ENCODE data around the gene MMAB.
"Not testable (repeated sequence)": the region's sequence is repeated elsewhere in the genome, so short reads cannot be mapped to it uniquely, and the experiment has no call there.

MMAB gene

DNA sequence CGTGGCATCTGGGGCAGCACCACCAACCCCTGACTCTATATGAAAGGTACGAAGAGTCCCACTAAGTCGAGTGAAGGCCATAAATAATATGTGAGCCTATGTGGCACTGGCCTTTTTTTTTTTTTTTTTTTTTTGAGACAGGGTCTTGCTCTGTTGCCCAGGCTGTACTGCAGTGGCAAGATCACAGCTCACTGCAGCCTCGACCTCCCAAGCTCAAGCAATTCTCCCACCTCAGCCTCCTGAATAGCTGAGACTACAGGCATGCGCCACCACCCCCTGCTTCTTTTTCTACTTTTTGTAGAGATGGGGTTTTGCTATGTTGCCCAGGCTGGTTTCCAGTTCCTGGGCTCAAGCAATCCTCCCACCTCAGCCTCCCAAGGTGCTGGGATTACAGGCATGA is 28.8 kb upstream of the MMAB start:
- DNase-seq (ENCODE audit: low read depth), result not testable (repeated sequence)

DNA sequence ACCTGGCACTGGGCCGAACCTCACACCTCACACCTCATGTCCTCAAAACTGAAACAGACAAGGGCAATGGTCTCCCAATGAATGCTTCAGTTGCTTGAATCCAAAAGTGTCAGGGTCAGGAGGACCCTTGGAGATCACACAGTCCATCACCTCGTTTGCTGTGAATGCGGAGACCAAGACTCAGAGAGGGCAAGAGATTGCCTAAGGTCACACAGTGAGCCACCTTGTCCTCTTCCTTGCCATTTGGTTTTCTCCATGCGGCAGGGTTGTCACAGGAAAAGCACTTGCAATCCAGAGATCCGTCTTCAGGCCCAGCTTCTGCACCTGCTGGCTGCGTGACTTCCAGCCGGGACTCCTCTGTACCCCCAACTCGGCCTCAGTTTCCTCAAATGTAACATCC is 28.3 kb upstream of the MMAB start:
- no peak for DNase-seq (ENCODE audit: low read depth)

DNA sequence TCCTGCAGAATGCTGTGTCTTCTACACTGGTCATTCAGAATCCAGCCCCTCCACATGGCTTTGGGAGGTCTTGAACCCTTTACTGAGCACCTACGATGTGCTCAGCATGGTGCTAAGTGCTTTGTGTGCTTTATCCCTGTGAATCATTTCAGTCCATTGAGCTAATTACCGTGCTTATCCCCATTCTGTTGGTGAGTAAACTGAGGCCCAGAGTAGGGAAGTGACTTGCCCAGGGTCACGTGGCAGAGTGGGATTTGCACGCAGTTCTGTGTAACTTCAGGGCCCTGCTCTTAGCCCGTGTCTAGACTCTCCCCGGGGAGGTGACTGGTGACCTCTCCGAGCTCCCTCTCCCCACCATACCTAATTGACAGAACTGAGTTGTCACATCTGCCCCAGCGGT is 27.7 kb upstream of the MMAB start:
- no peak for DNase-seq (ENCODE audit: low read depth)

DNA sequence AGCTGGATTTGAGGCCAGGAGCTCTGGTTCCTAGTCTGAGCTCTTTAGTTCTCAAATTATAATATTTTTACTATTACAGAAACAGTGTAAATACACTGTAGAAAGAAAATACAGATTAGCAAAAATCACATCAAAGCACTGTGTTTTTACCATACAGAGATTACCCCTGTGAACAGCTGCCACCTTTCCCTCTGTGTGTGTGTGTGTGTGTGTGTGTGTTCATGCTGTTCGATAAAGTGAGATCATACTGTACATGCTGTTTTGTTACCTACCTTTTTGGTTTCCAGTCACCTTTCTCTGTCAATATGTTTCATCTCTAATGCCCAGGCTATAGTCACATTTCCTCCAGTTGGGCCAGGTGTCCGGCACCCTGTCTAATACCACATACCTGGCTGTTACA is 27.2 kb upstream of the MMAB start:
- DNase-seq (ENCODE audit: low read depth), result no peak

DNA sequence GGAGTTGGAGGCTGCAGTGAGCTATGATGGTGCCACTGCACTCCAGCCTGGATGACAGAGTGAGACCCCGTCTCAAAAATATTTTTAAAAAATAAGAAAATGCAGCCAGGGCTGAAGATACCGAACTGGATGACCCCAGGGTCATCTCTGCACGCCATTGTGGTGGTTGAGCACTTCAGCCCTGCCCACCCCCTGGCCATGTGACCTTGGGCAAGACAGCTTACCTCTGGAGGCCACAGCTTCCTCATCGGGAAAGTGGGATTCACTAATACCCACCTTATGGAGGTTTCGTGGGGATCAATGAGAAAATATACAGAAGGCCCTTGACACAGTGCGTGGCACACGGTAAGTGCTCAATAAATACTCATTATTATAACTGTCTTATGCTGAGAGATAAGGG is 25.8 kb upstream of the MMAB start:
- DNase-seq (ENCODE audit: low read depth), result no peak

DNA sequence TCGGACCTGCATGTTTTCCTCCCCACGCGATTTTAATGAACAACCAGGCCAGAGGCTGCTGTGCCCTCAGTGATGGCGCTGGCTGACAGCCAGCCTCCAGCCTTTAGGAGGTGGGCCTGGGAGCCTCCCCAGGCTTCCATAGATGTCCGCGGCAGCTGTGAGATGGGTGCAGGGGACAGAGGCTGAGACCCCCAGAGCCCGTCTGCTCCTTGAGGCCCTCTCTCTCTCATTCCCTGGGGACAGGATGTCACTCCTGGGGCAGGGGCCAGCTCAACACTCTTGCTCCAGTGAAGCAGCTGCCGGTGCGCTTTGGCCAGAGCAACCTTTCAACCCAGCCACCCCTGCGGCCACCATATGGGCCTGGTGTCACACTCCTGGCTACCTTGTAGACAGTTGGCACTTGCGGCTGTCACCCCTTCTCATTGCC is 25.1 kb upstream of the MMAB start:
- no peak for DNase-seq (ENCODE audit: low read depth)

DNA sequence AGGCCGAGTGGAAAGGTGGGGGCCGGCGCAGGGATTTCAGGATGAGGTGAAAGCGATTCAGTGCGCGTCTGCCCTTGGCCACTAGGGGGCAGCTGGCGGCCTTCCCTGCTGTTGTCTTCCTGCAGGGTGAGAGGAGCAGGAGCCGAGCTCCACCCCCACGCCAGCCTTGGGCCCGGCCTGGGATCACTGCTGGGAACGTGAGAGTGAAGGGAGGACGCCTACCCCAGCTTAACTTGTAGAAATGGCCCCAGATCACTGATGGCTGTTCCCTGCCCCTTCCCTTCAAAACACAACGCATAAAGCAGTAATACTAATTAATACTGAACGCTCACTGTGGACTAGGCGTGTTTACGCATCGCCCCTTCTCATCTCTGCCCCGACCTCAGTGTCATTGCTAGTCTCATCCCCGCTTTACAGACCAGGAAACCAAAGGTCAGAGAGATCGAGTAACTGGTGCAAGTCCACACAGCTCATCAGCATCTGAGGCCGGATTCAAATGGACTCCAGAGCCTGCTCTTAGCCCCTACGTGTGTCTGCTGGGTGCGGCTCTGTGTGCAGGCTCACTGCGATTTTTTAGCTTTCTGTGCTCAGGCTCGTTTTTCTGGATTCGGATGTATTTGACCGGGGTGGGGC is 24.6 kb upstream of the MMAB start:
- peak; percentile 49 for DNase-seq (ENCODE audit: low read depth)

DNA sequence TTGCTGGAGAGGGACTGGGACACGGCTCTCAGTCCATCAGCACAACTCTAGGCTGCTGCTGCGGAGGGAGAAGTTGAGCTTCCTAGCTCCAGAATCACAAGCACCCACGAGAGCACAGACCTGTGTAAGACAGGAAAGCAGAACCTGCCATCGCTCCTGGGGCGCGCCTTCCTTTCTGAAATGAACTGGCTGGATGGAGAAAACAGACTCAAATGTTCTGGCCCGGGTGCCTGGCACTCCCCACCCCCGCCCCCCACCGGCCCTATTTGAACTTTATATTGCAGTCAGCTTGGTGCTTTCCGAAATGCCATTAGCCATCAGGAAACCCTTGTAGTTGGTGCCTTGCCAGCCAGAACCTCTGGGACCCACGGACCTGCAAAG is 24.1 kb upstream of the MMAB start:
- DNase-seq (ENCODE audit: low read depth), result no peak

DNA sequence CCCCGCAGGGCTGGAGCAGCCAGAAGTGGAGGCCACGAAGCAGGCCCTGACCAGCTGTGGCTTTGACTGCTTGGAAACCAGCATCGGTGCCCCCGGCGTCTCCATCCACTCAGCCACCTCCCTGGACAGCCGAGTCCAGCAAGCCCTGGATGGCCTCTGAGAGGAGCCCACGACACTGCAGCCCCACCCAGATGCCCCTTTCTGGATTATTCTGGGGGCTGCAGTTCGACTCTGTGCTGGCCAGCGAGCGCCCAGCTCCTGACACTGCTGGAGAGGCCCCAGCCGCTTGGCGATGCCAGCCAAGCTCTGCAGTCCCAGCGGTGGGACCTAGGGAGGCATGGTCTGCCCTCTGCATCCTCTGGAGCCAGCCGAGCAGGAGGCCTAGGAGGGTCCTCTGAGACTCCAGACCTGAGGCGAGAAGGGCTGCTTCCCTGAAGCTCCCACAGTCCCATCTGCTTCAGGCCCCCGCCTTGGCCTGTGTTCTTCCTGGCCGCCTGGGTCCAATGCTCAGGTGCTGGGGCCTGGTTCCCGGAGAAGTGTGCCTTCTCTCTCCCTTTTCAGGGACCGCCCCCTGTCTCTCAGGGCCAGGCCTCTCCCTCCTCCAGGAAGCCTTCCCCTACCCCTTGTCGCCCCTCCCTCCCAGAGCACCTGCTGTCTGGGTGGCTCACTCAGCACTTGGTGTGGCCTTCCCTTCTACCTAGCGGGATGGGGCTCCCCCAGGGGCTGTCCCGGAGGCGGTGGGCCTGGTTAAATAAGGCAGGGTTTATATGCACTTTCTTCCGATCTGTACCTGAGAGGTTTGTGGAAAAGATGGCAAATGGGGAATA is 23.3 kb upstream of the MMAB start:
- no peak for DNase-seq (ENCODE audit: low read depth)

DNA sequence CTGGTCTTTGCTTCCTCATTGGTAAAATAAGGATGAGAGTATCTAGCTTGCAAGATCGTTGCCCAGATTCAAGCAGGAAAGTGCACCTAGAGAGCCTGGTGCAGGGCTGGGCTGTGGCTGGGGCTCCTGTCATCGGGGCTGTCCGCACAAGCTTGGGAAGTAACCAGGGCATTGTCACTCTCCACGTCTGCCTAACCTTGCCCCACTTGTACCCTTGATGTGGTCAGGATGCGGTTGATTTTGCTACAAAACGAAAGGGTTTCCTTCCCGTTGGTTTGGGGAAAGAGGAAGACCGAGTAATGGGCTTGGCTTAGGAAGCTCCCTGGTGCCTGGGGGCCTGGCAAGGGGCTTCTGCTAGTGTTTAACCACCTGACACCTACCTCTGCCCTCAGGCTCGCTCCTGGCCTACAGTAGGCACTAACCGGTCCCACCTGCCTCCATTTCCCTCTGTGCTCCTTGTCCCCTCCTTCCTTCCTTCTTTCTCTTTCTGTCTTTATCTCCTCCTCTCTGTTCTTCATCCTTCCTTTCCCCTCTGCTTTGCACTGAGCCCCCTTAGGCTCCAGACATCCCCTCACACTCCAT is 22.1 kb upstream of the MMAB start:
- DNase-seq (ENCODE audit: low read depth), result no peak

DNA sequence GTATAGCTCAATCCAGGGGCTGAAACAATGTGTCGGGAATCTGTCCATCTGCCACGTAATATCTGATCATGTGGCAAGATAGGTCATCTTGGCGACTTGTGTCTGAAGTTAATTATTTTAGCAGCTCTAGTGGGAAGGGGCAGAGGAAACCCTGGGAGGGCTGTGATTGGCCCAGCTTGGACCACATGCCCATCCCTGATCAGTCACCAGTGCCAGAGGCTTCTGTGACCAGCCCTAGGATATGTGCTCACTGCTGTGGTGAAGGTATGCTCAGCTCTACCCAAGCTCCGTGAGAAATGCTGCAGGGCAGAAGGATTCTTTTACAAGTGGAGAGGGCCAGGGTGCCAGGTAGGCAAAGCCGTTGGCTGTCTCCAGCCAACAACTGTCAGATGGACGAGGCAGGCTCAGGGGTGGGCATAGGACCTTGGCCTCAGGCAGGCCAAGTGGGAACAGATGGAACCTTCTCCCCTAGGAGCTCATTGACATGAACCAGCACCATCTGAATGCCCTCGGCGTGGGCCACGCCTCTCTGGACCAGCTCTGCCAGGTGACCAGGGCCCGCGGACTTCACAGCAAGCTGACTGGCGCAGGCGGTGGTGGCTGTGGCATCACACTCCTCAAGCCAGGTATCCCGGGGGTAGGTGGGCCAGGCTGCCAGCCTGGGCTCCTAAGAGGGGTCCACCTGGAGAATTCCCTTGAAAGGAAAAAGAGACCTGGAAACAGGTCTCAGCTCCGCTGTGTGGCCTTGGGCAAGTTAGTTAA is 21.4 kb upstream of the MMAB start:
- DNase-seq (ENCODE audit: low read depth), result no peak

DNA sequence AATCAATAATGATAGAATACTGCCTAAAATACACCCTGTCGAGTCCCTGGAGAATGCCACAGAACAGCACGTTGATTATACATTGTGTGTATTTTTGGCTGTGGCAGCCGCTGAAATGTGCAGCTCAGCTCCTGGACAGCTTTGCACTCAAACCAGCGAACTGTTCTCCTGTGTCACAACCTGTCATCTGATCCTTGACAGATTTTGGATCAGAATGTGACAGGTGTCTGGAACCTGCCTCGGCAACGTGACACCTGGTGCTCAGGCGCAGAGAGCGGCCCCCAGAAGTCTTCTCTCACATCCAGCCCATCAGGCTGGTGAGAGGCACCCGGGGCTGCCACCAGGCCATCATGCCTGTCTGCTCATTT is 19.6 kb upstream of the MMAB start:
- no peak for DNase-seq (ENCODE audit: low read depth)

DNA sequence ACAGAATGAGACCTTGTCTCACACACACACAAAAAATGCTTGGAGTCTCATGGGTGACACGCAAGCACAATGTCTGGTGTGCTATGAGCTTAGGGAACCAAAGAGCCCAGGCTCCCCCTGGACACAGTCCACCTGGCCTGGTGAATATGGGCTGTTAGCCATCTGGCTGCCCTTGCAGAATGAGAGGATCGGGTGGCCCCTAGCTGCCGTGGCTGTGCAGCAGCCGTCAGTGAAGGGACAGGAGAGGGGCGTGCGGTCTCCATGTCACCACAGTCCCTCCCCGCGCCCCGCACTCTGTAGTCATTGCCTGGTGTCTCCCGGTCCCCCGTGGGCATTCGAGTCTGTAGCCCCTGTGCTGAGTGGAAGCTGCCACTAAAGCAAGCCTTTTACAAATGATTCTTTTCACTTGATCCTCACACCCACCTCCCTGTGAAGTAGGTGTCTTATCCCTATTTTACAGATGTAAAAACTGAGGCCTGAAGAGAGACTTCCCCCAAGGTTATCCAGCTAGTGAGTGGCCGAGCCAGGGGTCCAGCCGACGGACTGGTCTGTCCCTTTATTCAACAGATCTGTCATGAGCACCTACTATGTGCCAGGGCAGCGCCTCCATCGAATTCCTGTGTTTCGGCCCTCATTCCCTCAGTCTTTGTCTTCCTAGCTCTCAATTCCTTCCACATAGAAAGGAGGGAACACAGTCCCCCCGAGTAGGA is 19.0 kb upstream of the MMAB start:
- DNase-seq (ENCODE audit: low read depth), result no peak

DNA sequence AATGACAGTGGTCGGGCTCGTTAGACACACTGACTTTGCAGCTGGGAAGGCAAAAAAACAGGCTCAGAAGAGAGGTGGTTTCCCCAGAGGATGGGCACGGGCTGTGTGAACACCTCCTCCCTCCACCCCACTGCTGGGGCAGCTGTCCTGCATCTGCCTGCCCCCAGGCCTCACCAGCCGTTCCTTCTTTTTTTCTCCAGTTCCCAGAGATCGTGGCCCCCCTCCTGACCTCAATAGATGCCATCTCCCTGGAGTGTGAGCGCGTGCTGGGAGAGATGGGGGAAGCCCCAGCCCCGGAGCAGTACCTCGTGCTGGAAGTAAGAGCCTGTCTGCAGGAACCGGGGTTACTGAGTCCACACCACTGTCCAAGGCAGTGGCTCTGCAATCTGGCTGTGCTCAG is 17.7 kb upstream of the MMAB start:
- DNase-seq (ENCODE audit: low read depth), result no peak

DNA sequence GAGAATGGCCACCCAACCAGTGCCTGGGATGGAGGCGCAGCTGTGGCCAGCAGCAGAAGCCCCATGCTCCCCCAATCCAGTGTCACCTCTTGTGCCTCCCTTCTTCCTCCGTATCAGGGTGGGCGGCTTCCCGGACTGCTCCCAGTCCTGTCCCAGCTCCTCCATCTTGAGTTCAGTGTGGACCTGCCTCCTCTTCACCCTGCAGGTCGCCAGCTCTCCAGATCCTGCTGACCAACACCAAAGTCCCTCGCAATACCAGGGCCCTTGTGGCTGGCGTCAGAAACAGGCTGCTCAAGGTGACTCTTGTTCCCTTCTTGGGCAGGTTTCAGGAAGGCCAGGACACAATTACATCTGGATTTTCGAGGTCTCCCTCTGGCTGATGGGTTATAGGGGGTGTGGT is 17.3 kb upstream of the MMAB start:
- no peak for DNase-seq (ENCODE audit: low read depth)

DNA sequence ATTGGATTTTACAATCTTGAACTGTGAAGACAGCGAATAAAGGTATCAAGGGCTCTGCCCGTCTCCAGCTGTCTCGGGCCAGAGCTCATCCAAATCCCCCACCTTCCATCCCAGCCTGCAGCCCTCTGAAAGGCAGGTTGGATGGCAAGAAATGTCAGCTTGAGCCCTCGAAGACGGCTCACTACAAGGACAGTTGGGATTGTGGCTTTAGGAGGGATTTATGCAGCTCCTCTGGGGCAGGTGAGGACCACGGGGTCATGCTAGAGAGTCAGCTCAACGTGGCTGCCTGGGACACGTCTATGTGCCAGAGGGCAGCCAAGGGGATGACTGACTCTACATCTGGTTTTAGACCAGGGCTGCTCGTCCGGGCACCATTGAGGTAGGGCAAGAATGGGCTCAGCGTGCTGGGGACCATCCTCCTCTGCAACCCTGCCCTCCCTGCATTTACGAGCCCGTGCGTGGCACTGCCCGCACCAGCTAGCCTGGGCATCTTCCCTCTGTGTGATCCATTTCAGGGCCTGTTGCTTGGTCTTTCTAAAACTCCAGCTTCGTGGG is 16.5 kb upstream of the MMAB start:
- no peak for DNase-seq (ENCODE audit: low read depth)

DNA sequence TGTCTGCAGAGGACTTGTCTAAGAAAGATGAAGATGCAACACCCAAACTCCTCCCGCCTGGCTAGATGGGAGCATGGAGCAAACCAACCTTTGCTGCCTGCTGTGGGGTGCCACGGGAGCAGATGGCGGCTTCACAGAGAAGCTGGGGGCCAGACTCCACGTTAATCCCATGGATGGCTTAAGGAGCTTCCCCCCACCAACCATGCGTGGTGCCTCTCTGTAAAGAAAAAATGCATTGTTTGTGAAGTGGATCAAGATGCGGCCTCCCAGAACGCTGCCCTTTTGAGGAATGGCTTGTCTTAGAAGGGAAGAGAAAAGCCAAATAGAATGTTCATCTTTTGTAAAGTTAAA is 15.9 kb upstream of the MMAB start:
- DNase-seq (ENCODE audit: low read depth), result no peak

DNA sequence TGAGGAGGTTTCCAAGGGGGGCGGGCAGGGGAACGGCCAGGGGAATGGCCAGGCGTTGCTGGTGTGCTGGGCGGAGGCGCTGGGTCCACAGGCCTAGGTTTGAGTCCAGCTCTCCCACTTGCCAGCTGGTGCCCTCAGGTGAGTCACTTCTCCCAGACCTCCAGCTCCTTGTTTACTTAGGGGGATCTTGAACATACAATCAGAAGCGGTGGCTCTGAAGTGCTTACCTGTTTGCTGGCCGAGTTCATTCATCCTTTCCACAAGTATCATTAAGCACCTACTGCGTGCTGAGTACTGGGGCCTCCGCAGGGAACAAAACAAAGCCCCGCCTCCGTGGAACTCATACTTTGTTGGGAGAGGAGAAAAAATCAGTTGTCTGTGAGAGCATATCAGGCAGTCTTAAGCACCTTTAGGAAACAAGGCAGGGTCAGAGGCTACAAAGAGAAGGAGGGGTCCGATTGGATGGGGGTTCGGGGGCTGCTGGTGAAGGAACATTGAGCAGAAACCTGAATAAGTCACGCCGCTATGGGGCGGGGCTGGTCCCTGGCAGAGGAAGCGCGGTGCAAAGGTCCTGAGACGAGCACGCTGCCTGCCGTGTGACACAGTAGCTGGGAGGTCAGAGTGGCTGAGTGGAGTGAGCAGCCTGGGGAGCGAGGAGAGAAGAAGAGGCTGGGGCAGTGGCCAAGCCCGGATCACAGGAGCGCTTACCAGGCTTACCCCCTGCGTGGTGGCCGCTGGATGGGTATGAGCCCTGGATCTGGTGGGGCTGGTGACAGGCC is 15.3 kb upstream of the MMAB start:
- no peak for DNase-seq (ENCODE audit: low read depth)

DNA sequence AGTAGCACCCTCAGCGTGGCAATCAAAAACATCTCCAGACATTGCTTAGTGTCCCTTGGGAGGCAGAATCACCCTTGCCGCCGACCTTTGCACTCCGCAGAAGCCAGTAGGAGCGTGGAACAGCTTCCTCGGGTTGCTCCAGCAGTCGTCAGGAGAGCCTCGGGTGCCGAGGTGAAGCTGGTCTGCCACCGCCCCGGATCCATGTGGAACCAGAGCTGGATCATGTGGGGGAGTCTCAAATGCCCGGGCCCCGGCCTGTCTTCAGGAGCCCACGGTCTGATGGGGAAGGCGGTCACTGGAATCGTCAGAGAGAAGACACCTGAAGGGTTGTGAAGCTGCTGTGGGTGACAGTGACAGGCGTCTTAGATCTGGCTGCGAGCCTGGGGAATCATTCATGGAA is 14.6 kb upstream of the MMAB start:
- DNase-seq (ENCODE audit: low read depth), result no peak

DNA sequence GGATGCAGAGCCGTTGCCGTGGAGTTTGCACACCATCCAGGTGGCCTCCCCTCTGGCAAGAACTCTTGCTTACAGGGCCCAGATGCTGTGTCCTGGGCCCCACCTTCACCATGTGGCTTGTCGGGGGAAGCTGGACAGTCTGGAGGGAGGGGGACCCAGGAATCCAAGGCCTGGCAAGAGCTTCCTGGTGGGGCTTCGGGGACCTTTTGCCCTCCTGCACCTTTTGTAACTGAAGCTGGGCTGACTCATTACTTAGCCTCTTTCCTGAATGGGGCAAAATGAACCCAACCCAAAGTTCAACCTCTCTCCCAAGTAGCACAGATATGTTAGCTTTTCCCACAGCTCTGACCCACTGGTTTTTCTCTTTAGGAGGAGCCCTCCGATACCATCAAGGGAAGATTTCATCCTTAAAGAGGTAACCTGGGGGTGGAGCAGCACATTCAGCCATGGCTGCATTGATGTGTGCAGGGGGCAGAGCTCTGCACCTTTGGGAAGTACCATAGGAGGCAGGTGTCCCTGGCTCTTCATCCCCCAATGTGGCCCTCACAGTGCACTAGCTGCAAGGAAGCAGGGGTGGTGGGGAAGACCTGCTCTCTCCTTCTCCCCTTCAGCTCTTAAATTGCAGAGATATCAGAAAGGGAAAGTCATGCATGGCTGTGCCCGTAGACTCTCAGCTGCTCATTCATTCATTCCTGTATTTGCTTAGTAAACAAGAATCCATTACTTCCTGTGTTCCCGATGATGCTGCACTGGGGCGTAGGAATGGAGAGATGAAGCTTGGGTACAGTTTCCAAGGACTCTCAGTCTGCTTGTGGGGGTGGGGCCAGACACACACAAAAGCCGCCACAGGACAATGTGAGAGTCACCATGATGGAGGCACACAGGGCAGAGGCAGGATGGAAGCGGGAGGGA is 13.3 kb upstream of the MMAB start:
- no peak for DNase-seq (ENCODE audit: low read depth)
